HG03520 (cell line): Measurements from ENCODE around the gene MATN3.

Experiments used
- ATAC-seq: cut with Tn5 transposase; IDR thresholded peaks from one replicate; pipeline ENCODE4 v1.9.1; 2021; ENCODE audit warnings: mild to moderate bottlenecking, moderate library complexity; ENCODE audit not compliant: unreplicated experiment

The MATN3 gene

GRCh38 chr2:20005891-20006470, 6.5 kb downstream of the MATN3 start:
- no peak for ATAC-seq

GRCh38 chr2:20005067-20005627, 7.3 kb downstream of the MATN3 start:
- ATAC-seq: no peak

GRCh38 chr2:20001361-20001863, 11.1 kb downstream of the MATN3 start:
- ATAC-seq: no peak

- no peak for ATAC-seq
Observed at GRCh38 chr2:19993731-19994130, 18.7 kb downstream of the MATN3 start.

- no peak for ATAC-seq
Observed at GRCh38 chr2:19991895-19992294, 20.6 kb downstream of the MATN3 start.

- ATAC-seq: no peak
Observed at GRCh38 chr2:19990416-19990728, 22.1 kb downstream of the MATN3 start.

GRCh38 chr2:19989667-19990415, 22.6 kb downstream of the MATN3 start, which contains the start of gene WDR35:
Gene WDR35, minus strand, starts transcription at chr2:19990105. Its CDS starts 90 bp downstream, at chr2:19990015.
- ATAC-seq: peak; percentile 91

- ATAC-seq: no peak
Observed at GRCh38 chr2:19989342-19989666, 23.2 kb downstream of the MATN3 start.

- no peak for ATAC-seq
Observed at GRCh38 chr2:19988600-19988999, 23.9 kb downstream of the MATN3 start.

- ATAC-seq: peak; percentile 78
Observed at GRCh38 chr2:19987936-19988335, 24.5 kb downstream of the MATN3 start.

GRCh38 chr2:19982268-19982667, 30.2 kb downstream of the MATN3 start:
- ATAC-seq: no peak

GRCh38 chr2:19979932-19980331, 32.5 kb downstream of the MATN3 start:
- no peak for ATAC-seq

- ATAC-seq: no peak
Observed at GRCh38 chr2:19973466-19973865, 39.0 kb downstream of the MATN3 start.

- no peak for ATAC-seq
Observed at GRCh38 chr2:19971691-19972090, 40.8 kb downstream of the MATN3 start.

- no peak for ATAC-seq
Observed at GRCh38 chr2:19963386-19963785, 49.1 kb downstream of the MATN3 start.

- peak; percentile 84 for ATAC-seq
Observed at GRCh38 chr2:19955544-19956422, 56.7 kb downstream of the MATN3 start.

- no peak for ATAC-seq
Observed at GRCh38 chr2:19949071-19949470, 63.4 kb downstream of the MATN3 start.

GRCh38 chr2:19947184-19947940, 65.1 kb downstream of the MATN3 start:
- ATAC-seq: no peak

GRCh38 chr2:19944205-19944845, 68.1 kb downstream of the MATN3 start:
- ATAC-seq: no peak

GRCh38 chr2:19943189-19943588, 69.3 kb downstream of the MATN3 start:
- ATAC-seq: no peak
